Mammary epithelial cell (primary cell): Measurements from ENCODE around the gene NEDD1.

Experiments
- CTCF ChIP-seq, 2 donors: IDR thresholded peaks in 1 of 2; conservative IDR thresholded peaks in 1 of 2; 2 replicates each; pipeline ENCODE4 v1.5.1; 2011 to 2012; ENCODE audit warnings: inconsistent platforms in 2 of 2, low read length in 2 of 2, mild to moderate bottlenecking in 2 of 2, control low read depth in 1 of 2, low read depth in 1 of 2; ENCODE audit not compliant: insufficient read depth in 1 of 2; ENCODE audit errors: extremely low read depth in 1 of 2
- EZH2 ChIP-seq: IDR thresholded peaks from 2 replicates; pipeline ENCODE4 v1.6.1; 2012; ENCODE audit warnings: low read length, inconsistent platforms, borderline replicate concordance

GRCh38 chr12:96902076-96902475, 5.0 kb upstream of the NEDD1 start:
- TF ChIP-seq CTCF (conservative IDR thresholded peaks at IDR 0.05 in 1 of 2, IDR thresholded peaks at IDR 0.05 in 1 of 2; ENCODE audit: extremely low read depth in 1 of 2, insufficient read depth in 1 of 2, low read depth in 1 of 2, low read length in 2 of 2) (no peak), EZH2 (no peak)
